Globus pallidus (tissue), 1 donor: Measurements from ENCODE around the gene ADARB1.

ENCODE experiments used
- DNase-seq: peaks from one replicate; pipeline ENCODE4 v3.0.0-alpha.2; 2015; ENCODE audit warnings: low spot score

ADARB1 gene

GRCh38 chr21:45151445-45152160 is 77.2 kb downstream of the ADARB1 start:
- DNase-seq = no peak

- peak; percentile 37 for DNase-seq
Observed at GRCh38 chr21:45152265-45152746, 77.9 kb downstream of the ADARB1 start.

GRCh38 chr21:45153358-45154318 is 79.3 kb downstream of the ADARB1 start:
- DNase-seq = no peak

DNA sequence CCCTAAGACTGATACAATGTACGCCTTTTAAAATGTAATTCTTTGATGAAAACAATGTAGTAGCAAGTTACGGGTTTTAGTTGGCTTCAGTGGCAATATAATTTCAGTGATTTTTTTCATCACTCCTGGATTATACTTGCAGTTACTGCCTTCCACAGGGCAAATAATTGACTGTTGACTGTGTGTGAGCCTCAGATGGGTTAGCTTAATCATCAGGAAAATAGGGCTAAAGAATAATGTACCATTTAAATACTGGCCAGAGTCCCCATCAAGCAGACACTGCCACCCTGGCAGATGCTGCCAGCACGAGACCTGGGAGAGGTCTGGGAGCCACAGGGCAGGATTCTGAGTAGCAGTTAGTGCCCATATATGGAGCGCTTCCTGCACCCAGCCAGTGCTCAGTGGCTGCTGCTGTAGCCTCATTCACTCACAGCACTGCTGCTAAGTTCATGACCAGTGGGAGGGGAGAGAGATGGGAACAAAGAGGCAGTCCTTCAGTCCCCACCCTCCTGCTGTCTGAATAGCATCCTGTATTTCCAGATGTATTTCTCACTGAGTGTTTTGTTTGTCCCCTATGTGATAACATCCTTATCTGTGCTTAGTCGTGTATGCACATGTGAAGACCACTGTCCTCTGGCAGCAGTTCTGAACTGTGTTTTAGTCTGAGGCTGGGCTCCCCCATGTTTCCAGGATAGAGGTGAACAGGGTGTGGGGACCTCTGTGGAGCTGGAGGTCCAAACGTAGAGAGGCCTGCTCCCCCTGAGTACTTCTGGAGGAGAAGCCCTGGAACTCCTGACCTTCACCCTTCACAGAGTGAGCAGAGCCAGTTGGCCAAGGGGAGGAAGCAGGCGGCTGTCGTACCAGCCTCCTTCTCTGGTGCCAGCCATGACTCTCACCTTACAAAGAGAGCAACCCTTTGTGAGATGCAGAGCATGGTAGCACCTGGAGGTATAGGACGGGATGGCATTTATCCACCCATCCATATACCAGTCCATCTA is 80.4 kb downstream of the ADARB1 start:
- no peak for DNase-seq

DNA sequence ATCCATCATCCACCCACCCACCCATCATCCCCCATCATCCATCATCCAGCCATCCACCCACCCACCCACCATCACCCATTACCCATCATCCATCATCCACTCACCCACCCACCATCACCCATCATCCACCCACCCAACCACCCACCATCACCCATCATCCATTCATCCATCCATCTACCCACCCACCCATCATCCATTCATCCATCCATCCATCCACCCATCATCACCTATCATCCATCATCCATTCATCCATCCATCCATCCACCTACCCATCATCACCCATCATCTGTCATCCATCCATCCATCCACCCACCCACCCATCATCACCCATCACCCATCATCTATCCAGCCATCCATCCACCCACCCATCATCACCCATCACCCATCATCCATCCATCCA is 81.5 kb downstream of the ADARB1 start:
- DNase-seq = no peak

DNA sequence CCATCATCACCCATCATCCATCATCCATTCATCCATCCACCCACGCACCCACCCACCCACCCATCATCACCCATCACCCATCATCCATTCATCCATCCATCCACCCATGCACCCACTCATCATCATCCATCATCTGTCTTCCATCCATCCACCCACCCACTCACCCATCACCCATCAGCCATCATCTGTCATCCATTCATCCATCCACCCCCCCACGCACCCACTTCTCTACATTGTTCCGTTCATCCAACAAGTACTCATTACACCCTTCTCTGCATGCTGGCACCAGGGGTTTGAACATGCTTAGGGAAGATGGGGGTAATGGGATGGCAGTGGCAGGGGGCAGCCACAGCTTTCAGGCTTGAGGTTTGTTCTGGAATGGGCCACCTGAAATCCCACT is 82.1 kb downstream of the ADARB1 start:
- DNase-seq = no peak

DNA sequence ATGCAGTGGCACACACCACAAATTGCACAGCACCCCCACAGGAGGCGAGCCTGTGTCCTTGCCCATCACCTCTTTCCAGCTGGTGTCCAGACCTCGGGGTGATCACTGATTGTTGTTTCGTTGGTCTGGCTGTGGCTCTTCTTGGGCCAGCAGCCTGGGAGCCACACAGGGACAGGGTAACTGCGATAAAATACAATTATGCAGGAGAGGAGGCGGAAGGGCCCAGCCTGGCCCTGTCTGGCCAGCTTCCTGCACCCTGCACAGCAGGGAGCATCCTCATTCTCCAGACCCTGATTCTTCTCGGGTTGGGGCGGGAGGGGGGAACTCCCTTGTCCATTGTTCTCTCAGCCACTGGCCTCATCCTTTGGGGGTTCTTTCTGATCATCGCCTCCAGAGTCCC is 83.6 kb downstream of the ADARB1 start:
- no peak for DNase-seq

DNA sequence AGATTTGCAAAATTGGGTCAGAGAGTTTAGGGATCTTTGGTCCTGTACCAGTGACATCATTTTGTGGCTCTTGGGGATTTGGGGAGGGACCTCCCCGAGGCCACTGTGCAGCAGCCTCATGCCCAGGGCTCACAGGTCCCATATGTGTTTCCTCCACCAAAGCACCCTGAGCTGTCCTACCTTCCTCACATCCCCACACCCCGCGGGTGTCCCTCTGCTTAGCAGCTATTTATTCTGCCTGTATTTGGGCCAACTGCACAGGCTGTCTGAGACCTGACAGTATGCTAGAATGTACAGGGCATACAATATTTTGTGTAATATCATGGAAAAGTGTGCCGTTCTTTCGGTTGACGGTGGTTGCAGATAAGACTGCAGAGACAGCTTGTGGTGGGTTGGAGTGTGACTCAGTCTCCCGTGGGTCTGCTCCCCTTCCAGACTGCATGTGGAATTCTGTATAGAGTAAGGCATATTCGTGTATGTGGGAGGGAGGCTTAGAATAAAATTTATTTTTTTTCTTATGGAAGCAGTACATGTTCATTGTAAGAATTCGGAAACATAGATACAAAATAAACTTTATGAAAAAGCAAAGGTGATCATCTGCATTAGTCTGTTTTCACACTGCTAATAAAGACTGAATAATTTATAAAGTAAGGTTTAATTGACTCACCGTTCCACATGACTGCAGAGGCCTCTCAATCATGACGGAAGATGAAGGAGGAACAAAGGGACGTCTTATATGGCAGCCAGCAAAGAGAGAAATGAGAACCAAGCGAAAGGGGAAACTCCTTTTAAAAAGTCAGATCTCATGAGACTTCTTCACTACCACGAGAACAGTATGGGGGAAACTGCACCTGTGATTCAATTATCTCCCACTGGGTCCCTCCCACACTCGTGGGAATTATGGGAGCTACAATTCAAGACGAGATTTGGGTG is 84.4 kb downstream of the ADARB1 start:
- DNase-seq = no peak

GRCh38 chr21:45160198-45160597 is 85.8 kb downstream of the ADARB1 start:
- DNase-seq = no peak

DNA sequence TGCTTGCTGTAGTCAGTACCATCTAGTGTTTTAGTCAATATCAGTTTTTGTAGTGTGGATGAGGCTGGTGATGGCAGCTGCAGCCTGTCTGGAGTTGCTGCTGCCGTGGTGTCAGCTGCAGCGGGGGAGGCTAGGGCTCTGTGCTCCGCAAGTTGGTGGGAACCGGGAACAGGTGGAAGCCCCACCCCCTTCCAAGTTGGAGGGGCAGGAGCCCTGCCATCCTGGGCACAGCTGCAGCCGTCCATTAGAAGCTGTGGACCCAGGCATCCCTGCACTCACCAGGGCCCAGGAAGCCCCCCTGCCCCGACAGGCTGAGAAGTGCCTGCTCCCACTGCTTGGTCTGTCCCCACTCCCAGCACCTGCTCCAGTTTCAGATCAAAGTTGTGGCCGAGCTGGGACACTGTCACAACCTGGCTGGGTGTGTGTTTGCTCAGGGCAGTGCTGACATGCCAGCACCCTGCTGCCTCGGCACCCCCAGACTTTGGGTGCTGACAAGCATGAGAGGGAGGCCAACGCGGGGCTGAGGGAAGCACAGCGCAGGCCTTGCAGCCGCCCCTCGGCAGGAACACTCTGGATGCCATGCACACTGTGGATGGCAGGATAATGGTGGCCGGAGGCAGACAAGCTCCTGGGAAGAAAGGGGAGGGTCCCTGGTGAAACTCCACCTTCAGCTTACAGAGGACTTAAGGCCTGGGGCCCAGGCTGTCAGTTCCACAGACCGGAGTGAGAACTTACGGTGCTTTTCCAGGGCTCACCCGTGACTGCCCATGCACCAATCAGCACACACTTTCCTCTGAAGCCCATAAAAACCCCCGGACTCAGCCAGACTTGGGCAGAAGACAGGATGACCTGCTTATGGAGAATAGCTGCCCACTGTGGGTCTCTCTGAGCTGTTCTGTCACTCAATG is 86.9 kb downstream of the ADARB1 start:
- DNase-seq = no peak

- DNase-seq = no peak
Observed at GRCh38 chr21:45162115-45162514, 87.7 kb downstream of the ADARB1 start.

DNA sequence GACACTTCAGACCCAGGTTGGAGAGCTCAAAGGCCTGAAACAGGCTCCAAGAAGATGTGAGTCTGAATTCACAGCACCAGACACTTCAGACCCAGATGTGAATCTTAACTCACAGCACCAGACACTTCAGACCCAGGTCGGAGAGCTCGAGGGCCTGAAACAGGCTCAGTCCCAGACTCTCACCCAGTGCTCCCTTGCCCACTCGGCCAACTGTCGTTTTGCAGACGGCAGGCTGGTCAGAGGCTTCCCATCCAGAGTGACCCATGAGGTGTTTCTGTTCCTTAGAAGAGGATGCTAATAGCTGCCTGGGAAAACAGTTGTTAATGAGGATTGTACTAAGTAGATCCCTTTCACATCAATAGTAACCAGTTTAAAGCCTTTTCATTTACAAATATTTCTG is 88.4 kb downstream of the ADARB1 start:
- no peak for DNase-seq

DNA sequence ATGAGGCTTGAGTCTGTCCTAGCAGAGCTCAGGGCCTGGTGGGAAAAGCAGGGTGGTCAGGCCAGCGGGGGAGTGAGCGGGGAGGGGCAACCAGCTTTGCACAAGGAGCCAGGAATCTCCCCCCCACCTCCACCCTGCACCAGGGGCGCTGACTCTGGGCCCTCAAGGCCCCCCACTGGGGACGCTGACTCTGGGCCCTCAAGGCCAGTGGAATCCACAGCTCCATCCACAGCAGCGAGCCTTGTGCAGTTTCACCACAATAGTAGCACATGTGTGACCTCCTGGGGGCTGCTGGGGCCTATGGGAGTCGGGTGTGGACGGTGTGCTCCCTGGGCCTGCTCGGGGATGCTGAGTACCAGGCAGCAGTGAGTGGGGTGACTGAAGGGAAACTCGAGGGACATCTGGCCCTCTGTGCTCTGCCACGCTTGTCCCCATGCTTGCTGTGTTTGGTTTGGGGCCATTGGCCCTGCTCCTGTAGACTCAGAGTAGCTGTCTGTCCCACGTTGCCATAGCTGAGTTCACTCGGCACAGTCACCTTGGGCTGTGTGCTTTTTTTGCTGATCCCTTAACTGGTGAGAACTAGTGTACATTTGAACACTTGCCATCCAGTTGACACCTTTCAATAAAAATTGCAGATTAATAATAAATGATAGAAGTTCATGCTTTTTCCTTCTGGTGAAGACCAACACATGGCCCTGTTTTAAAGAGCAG is 89.2 kb downstream of the ADARB1 start:
- no peak for DNase-seq

- no peak for DNase-seq
Observed at GRCh38 chr21:45164124-45164511, 89.7 kb downstream of the ADARB1 start.

DNA sequence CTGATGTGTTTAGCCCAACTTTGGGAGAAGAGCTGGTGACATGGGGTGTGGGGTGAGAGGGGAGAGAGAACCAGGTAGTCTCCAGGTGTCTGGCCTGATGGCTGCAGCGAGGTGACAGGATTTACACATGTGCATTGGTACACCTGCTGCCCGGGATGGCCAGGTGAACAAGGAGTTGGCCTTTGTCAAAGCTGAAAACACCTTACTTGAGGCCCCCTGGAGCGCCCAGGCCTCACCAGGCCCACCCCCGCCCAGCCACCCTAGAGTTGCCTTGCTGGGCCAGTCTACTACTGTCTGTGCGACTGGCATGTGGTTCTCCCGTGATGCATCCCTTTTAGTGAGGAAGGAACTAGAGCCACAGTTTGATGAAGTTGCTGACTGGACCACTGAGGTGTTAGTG is 90.5 kb downstream of the ADARB1 start:
- DNase-seq = no peak

GRCh38 chr21:45166931-45167330 is 92.6 kb downstream of the ADARB1 start:
- no peak for DNase-seq

DNA sequence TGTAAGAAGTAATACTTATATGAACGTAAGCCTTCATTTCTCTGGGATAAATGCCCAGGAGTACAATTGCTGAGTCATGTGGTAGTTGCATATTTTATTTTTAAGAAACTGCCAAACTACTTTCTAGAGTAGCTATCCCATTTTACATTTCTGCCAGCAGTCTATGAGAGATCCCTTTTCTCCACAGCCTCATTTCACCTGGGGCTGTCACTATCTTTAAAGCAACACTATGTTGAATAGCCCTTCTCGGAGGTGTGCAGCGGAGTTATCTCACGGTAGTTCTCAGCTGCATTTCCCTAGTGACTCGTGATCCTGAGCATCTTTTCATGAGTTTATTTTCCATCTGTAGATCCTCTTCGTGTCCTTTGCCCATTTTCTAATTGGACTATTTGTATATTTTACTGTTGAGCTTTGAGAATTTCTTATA is 93.4 kb downstream of the ADARB1 start:
- DNase-seq = no peak

DNA sequence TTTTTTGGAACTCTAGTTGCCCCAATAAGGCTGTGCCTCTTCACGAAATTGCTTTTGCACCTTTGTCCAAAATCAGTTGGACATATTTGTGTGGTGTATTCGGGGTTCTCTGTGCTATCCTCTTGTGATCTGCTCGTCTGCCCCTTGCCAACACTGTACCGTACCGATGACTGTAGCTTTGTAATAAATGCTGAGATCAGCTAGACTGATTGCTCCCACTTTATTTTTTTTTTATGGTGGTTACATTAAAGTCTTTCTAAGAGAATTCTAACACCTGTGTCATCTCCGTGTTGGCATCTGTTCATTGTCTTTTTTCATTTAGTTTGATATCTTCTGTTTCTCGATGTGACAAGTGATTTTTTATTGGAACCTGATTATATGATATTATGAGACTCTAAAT is 94.1 kb downstream of the ADARB1 start:
- no peak for DNase-seq

DNA sequence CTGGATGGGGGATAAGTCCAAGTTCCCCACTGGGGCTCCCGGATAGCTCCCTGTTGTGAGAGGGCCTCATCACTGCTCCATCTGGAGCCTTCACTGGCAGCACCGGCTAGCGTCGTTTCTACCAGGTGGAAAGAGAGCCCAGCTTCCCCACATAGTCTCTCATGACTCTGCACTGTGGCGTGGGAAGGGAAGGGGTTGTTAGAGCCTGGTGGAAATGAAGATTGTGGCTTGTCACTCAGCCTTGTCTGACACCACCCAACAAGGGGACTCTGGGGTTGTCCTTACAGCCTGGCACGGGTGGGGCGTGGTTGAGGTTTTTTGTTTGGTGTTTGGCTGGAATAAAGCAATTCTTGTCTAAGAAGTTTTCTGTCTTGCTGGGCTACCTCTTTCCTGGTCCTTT is 94.6 kb downstream of the ADARB1 start:
- no peak for DNase-seq
